ENCODE data around the gene FAM184A. TPM values are rescaled to one million over a fixed set of nuclear protein-coding genes. Genes with fewer than 3 reads are reported as not detected.
A peak's percentile ranks its signal among the peaks of the same experiment; 100 is the strongest.

FAM184A gene
- total RNA-seq, 3 donors from 2014 or later = 0.60 to 3.4 (median 0.87) TPM

DNA sequence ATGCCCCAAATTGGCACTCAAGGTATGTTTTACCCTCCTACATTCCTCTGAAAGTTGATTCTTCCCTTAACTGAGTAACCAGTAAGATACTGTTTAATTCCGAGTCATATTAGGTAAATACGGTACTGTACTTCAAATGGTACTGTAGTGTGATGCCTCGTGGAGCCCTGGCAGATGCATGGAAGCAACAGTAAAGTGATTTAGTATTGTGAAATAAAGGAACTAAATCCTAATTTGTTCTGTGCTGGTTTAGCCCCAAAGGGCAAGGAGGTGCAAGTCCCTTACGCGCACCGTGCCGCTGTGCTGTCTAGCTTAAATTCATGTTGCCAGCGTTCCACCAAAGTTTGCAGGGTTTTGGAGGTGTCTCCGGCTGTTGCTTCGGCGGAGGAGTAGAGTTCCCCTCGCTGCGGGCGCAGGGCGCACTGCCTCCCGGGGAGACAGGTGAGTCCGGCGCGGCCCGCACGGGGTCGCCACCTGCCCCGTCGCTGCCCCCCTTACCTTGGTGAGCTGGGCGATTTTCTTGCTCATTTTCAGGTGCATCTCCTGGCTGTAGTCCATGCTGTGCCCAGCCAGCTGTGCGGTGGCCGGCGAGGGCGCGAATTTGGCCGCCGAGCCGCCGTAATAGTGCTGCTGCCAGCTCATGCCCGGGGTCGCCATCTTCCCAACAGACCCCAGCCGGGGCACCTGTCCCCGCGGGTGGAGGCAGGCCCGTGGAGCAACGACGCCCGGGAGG, 655 bp downstream of the FAM184A start:
- ATAC-seq (peak; percentile 55), DNase-seq (peak; percentile 25 to 55 (median 54))
- H3K4me3 ChIP-seq = peak overlapping the region; percentile 42
- intact Hi-C loops (cut with DNase I, micrococcal nuclease) = no loop called here
- no peaks in the 10 kb centered on the region for H3K36me3 ChIP-seq (ENCODE audit: low read depth)
- TF ChIP-seq, protein P1, sequence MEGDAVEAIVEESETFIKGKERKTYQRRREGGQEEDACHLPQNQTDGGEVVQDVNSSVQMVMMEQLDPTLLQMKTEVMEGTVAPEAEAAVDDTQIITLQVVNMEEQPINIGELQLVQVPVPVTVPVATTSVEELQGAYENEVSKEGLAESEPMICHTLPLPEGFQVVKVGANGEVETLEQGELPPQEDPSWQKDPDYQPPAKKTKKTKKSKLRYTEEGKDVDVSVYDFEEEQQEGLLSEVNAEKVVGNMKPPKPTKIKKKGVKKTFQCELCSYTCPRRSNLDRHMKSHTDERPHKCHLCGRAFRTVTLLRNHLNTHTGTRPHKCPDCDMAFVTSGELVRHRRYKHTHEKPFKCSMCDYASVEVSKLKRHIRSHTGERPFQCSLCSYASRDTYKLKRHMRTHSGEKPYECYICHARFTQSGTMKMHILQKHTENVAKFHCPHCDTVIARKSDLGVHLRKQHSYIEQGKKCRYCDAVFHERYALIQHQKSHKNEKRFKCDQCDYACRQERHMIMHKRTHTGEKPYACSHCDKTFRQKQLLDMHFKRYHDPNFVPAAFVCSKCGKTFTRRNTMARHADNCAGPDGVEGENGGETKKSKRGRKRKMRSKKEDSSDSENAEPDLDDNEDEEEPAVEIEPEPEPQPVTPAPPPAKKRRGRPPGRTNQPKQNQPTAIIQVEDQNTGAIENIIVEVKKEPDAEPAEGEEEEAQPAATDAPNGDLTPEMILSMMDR (IDR thresholded peaks at IDR 0.05) = no peak
- H3K9me3 ChIP-seq = peaks cover 6% of the 10 kb centered on the region
- peaks cover 8% of the 10 kb centered on the region for H3K4me1 ChIP-seq (ENCODE audit: low read depth)

DNA sequence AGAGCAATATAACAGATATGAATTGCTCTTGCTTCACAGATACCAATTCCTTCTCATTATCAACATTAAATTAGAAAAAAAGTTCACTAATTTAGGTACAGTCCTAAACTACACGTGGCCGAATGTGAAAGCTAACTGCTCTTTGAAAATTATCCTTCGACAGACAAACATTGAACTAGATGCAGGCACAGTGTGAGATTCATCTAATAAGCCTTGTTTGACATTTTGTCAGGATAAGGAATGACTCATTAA, 1.1 kb downstream of the FAM184A start:
- no peak overlapping the region for H3K4me3 ChIP-seq
- DNase-seq (no peak), ATAC-seq (no peak)
- no peaks in the 10 kb centered on the region for H3K36me3 ChIP-seq (ENCODE audit: low read depth)
- intact Hi-C loops (cut with DNase I, micrococcal nuclease) = no loop called here
- peaks cover 8% of the 10 kb centered on the region for H3K4me1 ChIP-seq (ENCODE audit: low read depth)
- H3K9me3 ChIP-seq = peaks cover 1% of the 10 kb centered on the region
- TF ChIP-seq, protein P1 (IDR thresholded peaks at IDR 0.05) = no peak

DNA sequence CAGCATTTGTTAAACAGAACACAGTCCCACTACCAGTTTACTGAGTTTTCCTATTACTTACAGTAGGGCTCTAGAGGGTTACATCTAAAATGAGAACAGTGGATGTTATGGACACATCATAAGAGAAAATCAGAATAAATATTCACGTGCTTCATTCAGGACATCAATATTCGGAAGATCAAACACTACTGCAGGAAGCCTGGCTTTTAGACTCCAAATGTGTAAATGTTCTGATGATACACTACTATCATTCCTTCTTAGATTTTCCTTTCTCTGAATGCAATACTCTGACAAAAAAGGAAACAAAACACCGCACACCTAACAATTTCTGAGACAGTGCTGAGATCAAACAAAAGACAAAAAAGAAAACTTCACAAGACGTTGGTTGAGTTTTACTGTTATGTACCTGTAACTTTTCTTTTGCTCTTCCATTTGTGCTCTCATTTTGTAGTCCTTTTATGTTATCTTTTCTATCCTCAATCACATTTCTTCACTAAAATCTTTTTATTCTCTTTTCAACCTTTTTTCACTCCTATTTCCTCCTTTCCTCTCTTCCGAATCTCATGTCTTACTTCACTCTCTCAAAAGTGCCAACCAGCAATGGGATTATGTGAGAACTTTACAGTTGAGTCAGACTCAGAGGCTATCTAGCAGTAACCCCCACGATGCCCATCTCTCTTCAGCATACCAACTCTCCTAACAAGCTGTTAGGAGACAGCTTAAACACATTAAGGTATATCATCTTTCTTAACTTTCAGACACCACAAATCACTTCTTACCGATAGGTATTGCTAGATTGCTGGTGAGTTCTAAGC, 1.7 kb downstream of the FAM184A start:
- H3K4me3 ChIP-seq = no peak overlapping the region
- intact Hi-C loops (cut with DNase I, micrococcal nuclease) = no loop called here
- H3K9me3 ChIP-seq = no peaks in the 10 kb centered on the region
- H3K4me1 ChIP-seq (ENCODE audit: low read depth) = peaks cover 8% of the 10 kb centered on the region
- no peaks in the 10 kb centered on the region for H3K36me3 ChIP-seq (ENCODE audit: low read depth)
- ATAC-seq = no peak
- no peak for DNase-seq
- TF ChIP-seq, protein P1 (IDR thresholded peaks at IDR 0.05) = no peak

DNA sequence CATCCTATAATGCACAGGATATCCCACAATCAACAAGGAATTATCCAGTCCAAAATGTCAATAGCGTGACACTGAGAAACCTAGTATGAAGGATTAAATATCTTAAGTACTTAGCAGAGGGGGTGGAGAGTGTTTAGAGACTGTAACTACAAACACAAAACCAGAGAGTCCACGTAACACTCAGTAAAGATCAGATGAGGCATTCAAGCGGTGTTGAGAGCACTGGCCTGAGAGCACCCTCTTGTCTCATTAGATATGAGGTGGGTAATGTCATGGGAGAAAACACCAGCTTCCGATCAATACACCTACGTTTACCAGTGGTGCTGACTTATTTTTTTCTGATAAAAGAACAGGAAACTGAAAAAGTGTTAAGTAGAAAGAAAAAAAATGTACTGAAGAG, 2.3 kb downstream of the FAM184A start:
- Histone ChIP-seq H3K4me1 (ENCODE audit: low read depth) (peaks cover 8% of the 10 kb centered on the region), H3K4me3 (no peak overlapping the region), H3K36me3 (ENCODE audit: low read depth) (no peaks in the 10 kb centered on the region), H3K9me3 (no peaks in the 10 kb centered on the region)
- intact Hi-C loops (cut with DNase I, micrococcal nuclease) = no loop called here
- DNase-seq (no peak), ATAC-seq (no peak)
- TF ChIP-seq, protein P1 (IDR thresholded peaks at IDR 0.05) = no peak

- TF ChIP-seq, protein P1 (IDR thresholded peaks at IDR 0.05) = no peak
Observed at GRCh38 chr6:119075200-119075981, 3.1 kb downstream of the FAM184A start.

More at GRCh38 chr6:119075200-119075981, 3.1 kb downstream of the FAM184A start:
- H3K36me3 ChIP-seq (ENCODE audit: low read depth) = no peaks in the 10 kb centered on the region
- peaks cover 8% of the 10 kb centered on the region for H3K4me1 ChIP-seq (ENCODE audit: low read depth)
- ATAC-seq = no peak
- DNase-seq = no peak
- no peaks in the 10 kb centered on the region for H3K9me3 ChIP-seq
- intact Hi-C loops (cut with DNase I, micrococcal nuclease) = no loop called here
- H3K4me3 ChIP-seq = no peak overlapping the region
